GM19043 (cell line): ENCODE data around the gene LCN12.

ENCODE experiments used
- ATAC-seq: cut with Tn5 transposase; IDR thresholded peaks from one replicate; pipeline ENCODE4 v1.9.1; 2021; ENCODE audit warnings: low read depth; ENCODE audit not compliant: unreplicated experiment

LCN12 gene

GRCh38 chr9:136984464-136985026, 32.5 kb downstream of the LCN12 start:
- ATAC-seq: no peak

- no peak for ATAC-seq
These were observed 33.0 kb downstream of the LCN12 start for GRCh38 chr9:136985027-136985602.

GRCh38 chr9:136985853-136986252, 33.8 kb downstream of the LCN12 start:
- no peak for ATAC-seq

- no peak for ATAC-seq
These were observed 36.8 kb downstream of the LCN12 start for GRCh38 chr9:136988872-136989271.

GRCh38 chr9:136990242-136990911, 38.3 kb downstream of the LCN12 start:
- ATAC-seq: no peak

- ATAC-seq: peak; percentile 68
These were observed 40.1 kb downstream of the LCN12 start, which contains the start of gene PAXX for GRCh38 chr9:136991993-136992818. Gene PAXX (plus strand): TSS chr9:136992422. CDS start chr9:136992444, 22 bp downstream.

GRCh38 chr9:136992819-136993369, 40.8 kb downstream of the LCN12 start:
- no peak for ATAC-seq

- ATAC-seq: no peak
These were observed 42.3 kb downstream of the LCN12 start for GRCh38 chr9:136994180-136994887.

- no peak for ATAC-seq
These were observed 42.8 kb downstream of the LCN12 start for GRCh38 chr9:136994888-136995230.

GRCh38 chr9:136995362-136995761, 43.3 kb downstream of the LCN12 start:
- ATAC-seq: no peak

GRCh38 chr9:136995772-136996311, 43.8 kb downstream of the LCN12 start:
- no peak for ATAC-seq

GRCh38 chr9:136996361-136997292, 44.6 kb downstream of the LCN12 start, which contains the start of gene CLIC3:
Gene CLIC3 (minus strand): TSS chr9:136996568. CDS start chr9:136996543, 25 bp downstream.
- no peak for ATAC-seq

GRCh38 chr9:136997371-136997770, 45.3 kb downstream of the LCN12 start:
- ATAC-seq: no peak

GRCh38 chr9:136997830-136998234, 45.8 kb downstream of the LCN12 start:
- no peak for ATAC-seq

- peak; percentile 67 for ATAC-seq
These were observed 48.3 kb downstream of the LCN12 start for GRCh38 chr9:137000177-137000930.

- ATAC-seq: no peak
These were observed 50.0 kb downstream of the LCN12 start for GRCh38 chr9:137001857-137002645.

- ATAC-seq: no peak
These were observed 50.6 kb downstream of the LCN12 start for GRCh38 chr9:137002646-137003041.
